Esophagus muscularis mucosa (tissue), 4 donors: ENCODE measurements around the gene STX11.
"Not testable (repeated sequence)": the region's sequence is repeated elsewhere in the genome, so short reads cannot be mapped to it uniquely, and the experiment has no call there.

Experiments
- CTCF ChIP-seq, 3 experiments: fragments of 200-600 bp in 2 of 3; fragments of 450-650 bp in 1 of 3; sonication (generic) in 2 of 3; IDR thresholded peaks; one replicate each; pipeline ENCODE4 v1.5.1; 2017 to 2019; ENCODE audit warnings: antibody characterized with exemption in 3 of 3, mild to moderate bottlenecking in 2 of 3, moderate library complexity in 1 of 3
- EP300 ChIP-seq: sonication (generic); formaldehyde crosslinking; IDR thresholded peaks from one replicate; pipeline ENCODE4 v1.6.1; 2017; ENCODE audit warnings: antibody characterized with exemption
- POLR2A ChIP-seq: fragments of 450-650 bp; IDR thresholded peaks from one replicate; pipeline ENCODE4 v1.6.1; 2017; ENCODE audit warnings: antibody characterized with exemption, moderate library complexity, mild to moderate bottlenecking, low read depth
- POLR2AphosphoS5 ChIP-seq, 2 donors: sonication (generic); formaldehyde crosslinking; IDR thresholded peaks; one replicate each; pipeline ENCODE4 v1.6.1; 2017; ENCODE audit warnings: antibody characterized with exemption in 2 of 2

GRCh38 chr6:144184186-144184585 is 33.9 kb downstream of the STX11 start:
- TF ChIP-seq CTCF (IDR thresholded peaks at IDR 0.05); EP300; POLR2AphosphoS5 (IDR thresholded peaks at IDR 0.05); POLR2A: not testable (repeated sequence)
